Stimulated activated CD8-positive, alpha-beta memory T cell treated with anti-CD3 and anti-CD28 coated beads, Interleukin-4, amount 100 ng/mL, for 24 hours (primary cell): Measurements from ENCODE around the gene HOXA4.

ENCODE experiments used
- DNase-seq: peaks from one replicate; pipeline ENCODE4 v3.0.0-alpha.2; 2020; ENCODE audit warnings: low read depth

The HOXA4 gene

GRCh38 chr7:27093184-27093895, 37.2 kb downstream of the HOXA4 start:
- DNase-seq, result no peak

GRCh38 chr7:27092819-27093110, 37.8 kb downstream of the HOXA4 start:
- no peak for DNase-seq

GRCh38 chr7:27091941-27092818, 38.4 kb downstream of the HOXA4 start:
- no peak for DNase-seq

GRCh38 chr7:27091105-27091504, 39.5 kb downstream of the HOXA4 start:
- DNase-seq, result no peak

DNA sequence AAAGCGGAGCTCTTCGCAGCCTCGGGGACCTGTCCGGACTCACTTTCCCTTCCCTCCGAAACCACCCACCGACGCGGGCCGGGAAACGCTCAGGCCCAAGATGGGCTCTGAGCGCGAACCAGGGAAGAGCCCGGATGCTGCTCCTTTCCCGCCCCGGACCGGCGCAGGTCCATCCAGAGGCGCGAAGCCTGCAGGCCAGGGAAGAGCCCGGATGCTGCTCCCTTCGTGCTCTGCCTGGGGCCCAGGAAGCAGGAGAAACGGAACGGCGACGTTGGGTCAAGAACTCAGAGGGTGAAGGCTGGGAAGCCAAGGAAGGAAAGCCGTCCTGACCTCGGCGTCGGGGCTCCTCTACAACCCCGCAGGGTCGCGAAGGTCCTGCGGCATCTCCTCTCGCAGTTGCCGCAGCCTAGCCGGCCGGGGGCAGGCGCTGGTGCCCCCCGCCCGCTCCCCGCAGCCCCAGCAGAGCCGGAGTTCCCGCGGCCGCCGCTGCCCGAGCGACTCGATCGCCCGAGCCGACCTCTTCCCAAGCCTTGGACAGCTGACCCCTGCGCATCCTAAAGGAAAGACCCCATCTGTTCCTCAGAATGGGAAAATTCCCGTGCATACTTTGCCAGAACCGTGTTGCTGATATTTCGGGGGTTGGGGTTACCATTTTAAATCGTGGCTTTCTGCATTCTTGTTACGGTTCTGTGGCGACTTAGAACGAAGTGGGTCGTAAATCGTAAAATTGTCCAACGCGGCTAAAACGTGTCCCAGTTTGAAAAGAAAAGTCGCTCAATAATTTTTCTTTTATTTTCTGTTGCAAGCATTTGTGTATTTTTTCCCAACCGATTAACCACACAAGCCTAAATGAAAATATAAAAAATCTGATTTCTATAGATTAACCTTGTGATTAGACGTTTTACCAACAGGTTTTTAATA, 42.3 kb downstream of the HOXA4 start:
- DNase-seq, result no peak

- no peak for DNase-seq
Observed at GRCh38 chr7:27083646-27084045, 46.9 kb downstream of the HOXA4 start.

DNA sequence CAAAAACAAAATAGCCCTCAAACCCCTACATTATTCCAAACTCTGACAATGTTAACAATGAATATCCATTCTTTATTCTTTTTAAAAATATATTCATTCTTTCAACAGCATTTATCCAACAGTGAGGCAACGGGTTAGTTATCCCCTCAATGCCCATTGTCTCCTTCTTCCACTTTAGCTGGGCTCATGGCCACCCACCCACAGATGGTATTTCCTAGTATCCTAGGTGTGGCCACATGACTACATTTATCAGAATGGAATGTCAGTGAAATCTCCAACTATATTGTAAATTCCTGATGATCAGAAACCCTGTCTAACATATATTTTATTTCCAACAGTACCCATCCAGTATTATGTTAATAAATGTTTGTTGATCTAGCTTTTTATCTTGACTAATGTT, 48.4 kb downstream of the HOXA4 start:
- no peak for DNase-seq

DNA sequence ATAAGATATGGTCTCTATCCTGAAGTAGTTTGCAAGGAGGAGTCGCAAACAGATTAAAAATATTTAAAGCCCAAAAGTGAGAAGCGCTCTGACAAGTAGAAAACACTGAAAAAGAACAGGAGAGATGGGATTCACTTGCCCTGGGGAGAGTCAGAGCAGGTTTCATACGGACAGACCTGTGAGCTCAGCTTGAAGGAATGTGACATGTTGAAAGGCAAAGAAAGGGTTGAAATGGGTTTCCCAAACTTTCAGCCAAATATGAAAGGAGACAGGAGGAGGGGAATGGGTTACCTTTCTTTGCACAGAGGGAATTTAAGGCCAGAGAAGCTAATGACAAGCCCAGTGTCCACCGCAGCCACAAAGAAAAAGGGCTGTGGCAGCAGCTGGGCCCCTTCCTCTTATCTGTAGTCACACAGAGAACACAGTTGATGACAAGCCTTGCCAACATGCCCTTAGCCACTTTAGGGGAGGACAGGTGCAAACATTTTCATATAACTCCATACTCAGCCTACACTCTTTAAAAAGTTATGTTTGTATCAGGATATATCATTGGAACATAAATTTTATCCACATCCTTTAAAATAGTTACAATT, 49.6 kb downstream of the HOXA4 start:
- DNase-seq, result no peak

DNA sequence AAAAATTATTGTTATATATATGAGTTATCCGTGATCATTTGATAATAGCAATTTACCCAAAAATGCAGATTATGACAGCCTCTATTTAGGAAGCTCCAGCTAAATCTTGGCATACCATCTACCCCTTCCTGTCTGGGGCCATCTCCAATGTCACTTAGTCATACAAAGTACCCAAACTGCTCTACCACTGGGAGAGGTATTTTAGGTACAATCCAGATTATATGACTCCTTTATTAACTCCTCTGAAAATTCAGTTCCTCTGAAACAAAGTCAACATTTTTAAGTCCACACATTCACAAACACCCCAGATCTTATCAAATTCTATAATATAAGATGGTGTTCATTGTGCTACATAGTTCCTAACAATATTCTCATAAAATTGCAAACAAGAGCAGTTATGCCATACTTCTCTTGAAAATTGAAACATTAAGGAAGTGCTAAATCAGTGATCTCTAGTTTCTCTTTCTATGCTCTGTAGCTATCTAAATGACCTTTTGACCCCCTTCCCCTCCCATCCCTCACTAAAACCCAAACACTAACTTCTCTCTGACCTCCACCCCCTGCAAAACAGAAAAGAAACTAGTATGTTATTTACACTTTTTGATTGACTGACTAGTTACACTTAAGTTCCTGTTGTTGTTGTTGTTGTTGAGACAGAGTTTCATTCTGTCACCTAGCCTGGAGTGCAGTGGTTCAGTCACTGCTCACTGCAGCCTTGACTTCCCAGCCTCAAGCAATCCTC, 51.2 kb downstream of the HOXA4 start:
- no peak for DNase-seq

DNA sequence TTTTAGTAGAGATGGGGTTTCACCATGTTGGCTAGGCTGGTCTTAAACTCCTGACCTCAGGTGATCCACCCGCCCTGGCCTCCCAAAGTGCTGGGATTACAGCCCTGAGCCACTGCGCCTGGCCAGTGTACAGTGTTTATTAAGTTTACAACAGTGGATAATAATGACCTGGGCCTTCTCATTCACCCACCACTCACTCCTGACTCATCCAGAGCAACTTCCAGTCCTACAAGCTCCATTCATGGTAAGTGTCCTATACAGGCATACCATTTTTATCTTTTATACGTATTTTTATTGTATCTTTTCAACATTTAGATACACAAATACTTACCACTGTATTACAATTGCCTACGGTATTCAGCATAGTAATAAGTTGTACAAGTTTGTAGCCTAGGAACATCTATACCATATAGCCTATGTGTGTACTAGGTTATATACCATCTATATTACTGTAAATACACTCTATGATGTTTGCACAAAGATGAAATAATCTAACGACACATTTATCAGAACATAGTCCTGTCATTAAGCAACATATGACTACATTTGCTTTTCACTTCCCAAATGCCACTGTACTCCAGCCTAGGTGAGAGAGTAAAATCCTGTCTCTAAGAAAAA, 51.8 kb downstream of the HOXA4 start:
- DNase-seq, result no peak
